ENCODE data around the gene MAPRE2.

GRCh38 chr18:35163014-35163539 lies 121.9 kb downstream of the MAPRE2 start:
- no peak for TF ChIP-seq CTCF (IDR thresholded peaks at IDR 0.05 in 8 of 11, conservative IDR thresholded peaks at IDR 0.05 in 3 of 11)
- TF ChIP-seq POLR2A (IDR thresholded peaks at IDR 0.05) = no peak
